ENCODE measurements around the gene GRIK1. TPM values are rescaled to one million over a fixed set of nuclear protein-coding genes. Genes with fewer than 3 reads are reported as not detected.

Gene GRIK1
- total and polyA plus RNA-seq, 2 experiments from 2014 or later, result not detected

DNA sequence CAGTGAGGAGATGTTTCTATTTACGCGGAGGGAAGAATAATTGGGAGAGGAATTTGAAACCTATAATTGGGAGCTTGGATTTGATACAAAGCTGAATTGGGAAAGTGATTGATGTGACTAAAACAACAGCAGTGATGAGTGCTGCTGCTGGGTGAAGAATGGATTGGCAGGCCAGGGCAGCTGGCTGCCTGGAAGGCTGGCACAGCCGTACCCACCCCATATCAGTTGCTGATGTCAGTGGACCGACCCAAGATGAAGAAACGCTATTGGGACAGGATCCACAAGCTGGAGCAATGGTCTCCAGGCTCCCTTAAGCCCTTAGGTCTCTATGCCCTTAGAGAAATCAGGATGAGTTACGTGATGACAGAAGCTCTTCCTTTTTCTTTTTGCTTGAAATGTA is 47.4 kb downstream of the GRIK1 start:
- Histone ChIP-seq H3K27me3 (replicated peaks; ENCODE audit: insufficient read depth) (no peaks in the 10 kb centered on the region), H3K9me2 (ENCODE audit: insufficient read depth) (no peaks in the 10 kb centered on the region), H3K79me2 (ENCODE audit: insufficient read depth) (no peaks in the 10 kb centered on the region), H3K36me3 (ENCODE audit: low read depth) (no peaks in the 10 kb centered on the region), H3K4me3 (no peak overlapping the region), H3K27ac (no peak overlapping the region), H2AFZ (no peak overlapping the region), H3K4me1 (ENCODE audit: insufficient read depth) (no peaks in the 10 kb centered on the region), H3K4me2 (ENCODE audit: unreplicated experiment) (no peak overlapping the region), H3K9ac (no peak overlapping the region), H3F3A (ENCODE audit: insufficient read depth) (no peaks in the 10 kb centered on the region), H3K9me3 (ENCODE audit: low read depth) (no peaks in the 10 kb centered on the region), H4K20me1 (ENCODE audit: insufficient read depth) (no peaks in the 10 kb centered on the region)
- in situ Hi-C loops (cut with MboI), result no loop called here
- WGBS, 2 experiments (ENCODE audit: low coverage in 1 of 2, low lambda C conversion rate in 2 of 2, missing lambda C conversion rate in 2 of 2), result 1 to 5% methylated on average over 6 of the region's 6 CpGs
- no peak for DNase-seq
- TF ChIP-seq EZH2phosphoT487 (IDR thresholded peaks at IDR 0.05; ENCODE audit: insufficient read depth, low read depth) (no peak), EZH2 (IDR thresholded peaks at IDR 0.05; ENCODE audit: insufficient read depth, poor library complexity, severe bottlenecking) (no peak)

DNA sequence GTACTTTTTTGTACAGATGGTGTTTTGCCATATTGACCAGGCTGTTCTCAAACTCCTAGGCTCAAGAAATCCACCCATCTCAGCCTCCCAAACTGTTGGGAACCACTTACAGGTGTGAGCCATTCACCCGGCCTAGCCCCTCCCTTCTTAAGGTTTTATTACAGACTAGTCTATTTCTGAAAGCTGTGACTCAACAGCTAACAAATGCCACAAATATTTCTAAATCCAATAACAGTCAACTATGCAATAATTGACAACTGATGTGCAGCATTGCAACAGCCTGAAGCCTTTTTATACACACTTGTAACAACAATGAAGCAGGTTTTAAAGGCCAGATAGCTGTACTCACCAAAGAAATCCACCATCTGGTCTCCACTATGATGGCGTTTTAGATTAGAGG is 51.4 kb downstream of the GRIK1 start:
- TF ChIP-seq EZH2phosphoT487 (IDR thresholded peaks at IDR 0.05; ENCODE audit: insufficient read depth, low read depth) (no peak), EZH2 (IDR thresholded peaks at IDR 0.05; ENCODE audit: insufficient read depth, poor library complexity, severe bottlenecking) (no peak)
- H3K27me3 ChIP-seq (replicated peaks; ENCODE audit: insufficient read depth), result no peaks in the 10 kb centered on the region
- H3K4me1 ChIP-seq (ENCODE audit: insufficient read depth), result no peaks in the 10 kb centered on the region
- no peaks in the 10 kb centered on the region for H3K79me2 ChIP-seq (ENCODE audit: insufficient read depth)
- no peaks in the 10 kb centered on the region for H4K20me1 ChIP-seq (ENCODE audit: insufficient read depth)
- no peak overlapping the region for H3K4me2 ChIP-seq (ENCODE audit: unreplicated experiment)
- H3K27ac ChIP-seq, result no peak overlapping the region
- no peak overlapping the region for H3K9ac ChIP-seq
- H3K9me2 ChIP-seq (ENCODE audit: insufficient read depth), result no peaks in the 10 kb centered on the region
- no peaks in the 10 kb centered on the region for H3F3A ChIP-seq (ENCODE audit: insufficient read depth)
- no peak overlapping the region for H3K4me3 ChIP-seq
- in situ Hi-C loops (cut with MboI), result no loop called here
- no peaks in the 10 kb centered on the region for H3K9me3 ChIP-seq (ENCODE audit: low read depth)
- no peak overlapping the region for H2AFZ ChIP-seq
- DNase-seq, result peak; percentile 1
- H3K36me3 ChIP-seq (ENCODE audit: low read depth), result no peaks in the 10 kb centered on the region
- 0 to 3% methylated on average over 2 of the region's 2 CpGs for WGBS, 2 experiments (ENCODE audit: low coverage in 1 of 2, low lambda C conversion rate in 2 of 2, missing lambda C conversion rate in 2 of 2)

DNA sequence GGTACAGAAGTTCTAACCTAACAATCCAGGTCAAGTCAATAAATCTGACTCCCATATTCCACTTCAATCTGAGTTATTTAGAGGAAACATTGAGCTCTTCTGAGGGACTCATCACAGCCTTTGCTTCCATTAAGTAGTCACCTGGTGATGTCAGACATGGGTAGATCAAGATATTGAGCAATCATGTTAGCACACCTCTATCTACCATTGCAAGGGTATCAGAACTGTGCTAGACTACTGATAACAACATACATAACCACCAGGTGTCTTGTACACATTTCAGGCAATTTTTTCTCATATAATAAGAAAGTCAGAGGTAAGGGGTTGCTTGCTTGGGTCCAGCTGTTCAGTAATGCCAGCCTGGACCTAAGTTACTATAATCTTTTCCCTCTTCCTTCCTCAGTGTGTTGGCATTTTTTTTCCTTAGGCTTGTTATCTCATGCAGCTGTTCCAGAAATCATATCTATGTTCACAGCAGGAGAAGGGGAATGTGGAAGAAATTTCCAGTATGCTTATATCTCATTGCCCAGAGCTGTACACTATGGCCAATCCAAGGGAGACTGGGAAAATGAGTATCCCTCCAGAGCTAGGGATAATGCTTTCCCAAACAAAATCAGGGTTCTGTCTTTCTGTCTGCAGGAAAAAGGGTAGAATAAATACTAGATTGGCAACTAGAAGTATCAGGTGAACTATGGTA is 52.3 kb downstream of the GRIK1 start:
- Histone ChIP-seq H3K4me3 (no peak overlapping the region), H3K27ac (no peak overlapping the region), H3K9me2 (ENCODE audit: insufficient read depth) (no peaks in the 10 kb centered on the region), H3K4me1 (ENCODE audit: insufficient read depth) (no peaks in the 10 kb centered on the region), H3K9me3 (ENCODE audit: low read depth) (no peaks in the 10 kb centered on the region), H3K79me2 (ENCODE audit: insufficient read depth) (no peaks in the 10 kb centered on the region), H3F3A (ENCODE audit: insufficient read depth) (no peaks in the 10 kb centered on the region), H3K36me3 (ENCODE audit: low read depth) (no peaks in the 10 kb centered on the region), H3K4me2 (ENCODE audit: unreplicated experiment) (no peak overlapping the region), H4K20me1 (ENCODE audit: insufficient read depth) (no peaks in the 10 kb centered on the region), H3K27me3 (replicated peaks; ENCODE audit: insufficient read depth) (no peaks in the 10 kb centered on the region), H2AFZ (no peak overlapping the region), H3K9ac (no peak overlapping the region)
- in situ Hi-C loops (cut with MboI), result no loop called here
- TF ChIP-seq EZH2 (IDR thresholded peaks at IDR 0.05; ENCODE audit: insufficient read depth, poor library complexity, severe bottlenecking) (no peak), EZH2phosphoT487 (IDR thresholded peaks at IDR 0.05; ENCODE audit: insufficient read depth, low read depth) (no peak)
- no peak for DNase-seq

DNA sequence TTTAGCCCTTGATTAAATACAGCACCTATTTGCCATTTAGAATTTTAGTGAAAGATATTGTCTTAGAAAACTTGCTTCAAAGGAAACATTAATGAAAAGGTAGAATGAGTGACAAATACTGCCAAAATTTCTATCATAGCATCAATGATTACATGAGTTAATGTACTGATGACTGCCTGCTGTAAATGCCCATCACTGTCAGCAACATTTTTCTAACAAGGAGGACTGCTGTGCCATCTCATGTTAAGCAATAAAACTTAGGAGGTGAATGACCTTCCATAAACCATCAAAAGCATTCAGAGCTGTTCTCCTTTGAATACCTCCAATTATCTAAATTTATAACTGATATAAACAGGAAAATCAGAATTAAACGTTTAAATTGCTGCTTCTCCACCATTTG is 54.3 kb downstream of the GRIK1 start:
- H2AFZ ChIP-seq, result no peak overlapping the region
- no peaks in the 10 kb centered on the region for H3K9me3 ChIP-seq (ENCODE audit: low read depth)
- 0% methylated on average over 1 of the region's 1 CpG for WGBS, 2 experiments (ENCODE audit: low coverage in 1 of 2, low lambda C conversion rate in 2 of 2, missing lambda C conversion rate in 2 of 2)
- no peaks in the 10 kb centered on the region for H3K36me3 ChIP-seq (ENCODE audit: low read depth)
- no peaks in the 10 kb centered on the region for H3K27me3 ChIP-seq (replicated peaks; ENCODE audit: insufficient read depth)
- H3F3A ChIP-seq (ENCODE audit: insufficient read depth), result no peaks in the 10 kb centered on the region
- no peak overlapping the region for H3K27ac ChIP-seq
- in situ Hi-C loops (cut with MboI), result no loop called here
- no peak overlapping the region for H3K4me3 ChIP-seq
- DNase-seq, result no peak
- H3K9ac ChIP-seq, result no peak overlapping the region
- no peaks in the 10 kb centered on the region for H4K20me1 ChIP-seq (ENCODE audit: insufficient read depth)
- H3K79me2 ChIP-seq (ENCODE audit: insufficient read depth), result no peaks in the 10 kb centered on the region
- H3K9me2 ChIP-seq (ENCODE audit: insufficient read depth), result no peaks in the 10 kb centered on the region
- no peaks in the 10 kb centered on the region for H3K4me1 ChIP-seq (ENCODE audit: insufficient read depth)
- TF ChIP-seq EZH2phosphoT487 (IDR thresholded peaks at IDR 0.05; ENCODE audit: insufficient read depth, low read depth) (no peak), EZH2 (IDR thresholded peaks at IDR 0.05; ENCODE audit: insufficient read depth, poor library complexity, severe bottlenecking) (no peak)
- no peak overlapping the region for H3K4me2 ChIP-seq (ENCODE audit: unreplicated experiment)

DNA sequence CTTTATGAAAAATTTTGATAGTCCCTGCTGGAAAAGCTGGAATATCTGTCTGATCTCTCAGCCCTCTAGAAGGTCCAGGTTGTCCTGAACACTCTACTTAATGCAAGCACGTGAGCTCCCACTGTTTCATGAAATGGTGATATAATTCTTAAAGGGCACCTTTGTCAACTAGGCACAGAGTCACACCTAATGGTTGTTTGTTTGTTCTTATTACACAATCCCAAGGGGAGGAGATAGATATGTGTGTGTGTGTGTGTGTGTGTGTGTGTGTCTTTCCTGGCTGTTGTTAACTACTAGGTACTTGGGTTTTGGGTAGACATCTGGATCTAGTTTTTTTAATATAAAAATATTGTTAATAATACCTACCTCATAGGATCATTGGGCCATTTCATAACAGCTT is 63.9 kb downstream of the GRIK1 start:
- Histone ChIP-seq H3K9me3 (ENCODE audit: low read depth) (no peaks in the 10 kb centered on the region), H3K4me2 (ENCODE audit: unreplicated experiment) (no peak overlapping the region), H3K27ac (no peak overlapping the region), H3K79me2 (ENCODE audit: insufficient read depth) (no peaks in the 10 kb centered on the region), H3K27me3 (replicated peaks; ENCODE audit: insufficient read depth) (no peaks in the 10 kb centered on the region), H4K20me1 (ENCODE audit: insufficient read depth) (no peaks in the 10 kb centered on the region), H3K9me2 (ENCODE audit: insufficient read depth) (no peaks in the 10 kb centered on the region), H3K9ac (no peak overlapping the region), H3K4me1 (ENCODE audit: insufficient read depth) (no peaks in the 10 kb centered on the region), H3F3A (ENCODE audit: insufficient read depth) (no peaks in the 10 kb centered on the region), H3K36me3 (ENCODE audit: low read depth) (no peaks in the 10 kb centered on the region), H3K4me3 (no peak overlapping the region), H2AFZ (no peak overlapping the region)
- TF ChIP-seq EZH2 (IDR thresholded peaks at IDR 0.05; ENCODE audit: insufficient read depth, poor library complexity, severe bottlenecking), result no peak
- TF ChIP-seq EZH2phosphoT487 (IDR thresholded peaks at IDR 0.05; ENCODE audit: insufficient read depth, low read depth), result no peak
- no peak for DNase-seq
- in situ Hi-C loops (cut with MboI), result no loop called here
- WGBS, 2 experiments (ENCODE audit: low coverage in 1 of 2, low lambda C conversion rate in 2 of 2, missing lambda C conversion rate in 2 of 2), result 26 to 52% methylated on average over 1 of the region's 1 CpG
